H1 (cell line): ENCODE measurements around the gene FAM241A. TPM values are rescaled to one million over a fixed set of nuclear protein-coding genes. Genes with fewer than 3 reads are reported as not detected.
"Not testable (repeated sequence)": the region's sequence is repeated elsewhere in the genome, so short reads cannot be mapped to it uniquely, and the experiment has no call there.

Experiments used
- CTCF ChIA-PET: fragments of 300-600 bp; sonication (Branson Sonifier 250); formaldehyde crosslinking; loops from one replicate; lab custom pipeline; 2021; ENCODE audit not compliant: partially characterized antibody; lab: Charles Lee
- POLR2A ChIA-PET: fragments of 300-600 bp; sonication (Branson Sonifier 250); formaldehyde crosslinking; loops from one replicate; lab custom pipeline; 2021; ENCODE audit warnings: inconsistent platforms; ENCODE audit not compliant: partially characterized antibody; lab: Charles Lee
- DNase-seq, 2 experiments: peaks; one replicate each; pipeline versions ENCODE4 v3.0.0 to v3.0.0-alpha.2; 2010 to 2022; ENCODE audit warnings: low spot score in 2 of 2, low read depth in 1 of 2, mixed read lengths in 1 of 2
- FAIRE-seq: peaks from 2 replicates; lab custom pipeline; 2011; peaks lifted over from hg19 to GRCh38; lab: Jason Lieb, UNC
- H2AFZ ChIP-seq: 2 replicates; pipeline ENCODE4 v1.8.1; 2012; ENCODE audit warnings: low read length, inconsistent platforms
- H2AK5ac ChIP-seq: 2 replicates; pipeline ENCODE4 v1.6.1; 2013; ENCODE audit warnings: low read depth, low read length
- H2BK120ac ChIP-seq: replicated peaks from 2 replicates; pipeline ENCODE3; 2013; ENCODE audit warnings: low read depth, low read length, inconsistent platforms
- H2BK12ac ChIP-seq: 2 replicates; pipeline ENCODE4 v1.6.1; 2013; ENCODE audit warnings: low read depth, low read length
- H2BK15ac ChIP-seq: 2 replicates; pipeline ENCODE4 v1.6.1; 2013; ENCODE audit warnings: low read length
- H2BK20ac ChIP-seq: 2 replicates; pipeline ENCODE4 v1.6.1; 2013; ENCODE audit warnings: low read length
- H2BK5ac ChIP-seq: 2 replicates; pipeline ENCODE4 v1.6.1; 2013; ENCODE audit warnings: low read depth, low read length
- H3K14ac ChIP-seq: 2 replicates; pipeline ENCODE4 v1.6.1; 2013; ENCODE audit warnings: inconsistent platforms; ENCODE audit not compliant: insufficient read length
- H3K18ac ChIP-seq: 2 replicates; pipeline ENCODE4 v1.6.1; 2013; ENCODE audit warnings: low read length; ENCODE audit errors: extremely low read depth
- H3K23ac ChIP-seq: 2 replicates; pipeline ENCODE4 v1.6.1; 2013; ENCODE audit warnings: inconsistent platforms; ENCODE audit not compliant: insufficient read length
- H3K23me2 ChIP-seq: 2 replicates; pipeline ENCODE4 v1.6.1; 2013; ENCODE audit warnings: low read depth, low read length
- H3K27ac ChIP-seq: 2 replicates; pipeline ENCODE4 v1.6.1; 2011; ENCODE audit warnings: low read depth, low read length, inconsistent platforms
- H3K27me3 ChIP-seq, 4 experiments: replicated peaks in 1 of 4; 1 replicate in 1 of 4; 2 replicates in 3 of 4; pipeline versions ENCODE4 v1.6.1 to v1.8.1; 2011 to 2013; ENCODE audit warnings: low read length in 3 of 4, mild to moderate bottlenecking in 3 of 4, inconsistent platforms in 2 of 4, mixed read lengths in 2 of 4, moderate library complexity in 1 of 4; ENCODE audit not compliant: control insufficient read depth in 3 of 4, insufficient read depth in 3 of 4; ENCODE audit errors: extremely low read depth in 1 of 4
- H3K36me3 ChIP-seq, 4 experiments: 2 replicates each; pipeline versions ENCODE4 v1.6.1 to v1.8.1; 2011 to 2013; ENCODE audit warnings: mild to moderate bottlenecking in 4 of 4, low read length in 3 of 4, moderate library complexity in 2 of 4, control low read depth in 1 of 4, inconsistent platforms in 1 of 4; ENCODE audit not compliant: insufficient read depth in 4 of 4, control insufficient read depth in 2 of 4
- H3K4ac ChIP-seq: replicated peaks from 2 replicates; pipeline ENCODE3; 2013; ENCODE audit warnings: low read length, low read depth, mixed read lengths, inconsistent platforms; ENCODE audit not compliant: insufficient read length
- H3K4me1 ChIP-seq, 4 experiments: replicated peaks in 1 of 4; 1 replicate in 1 of 4; 2 replicates in 3 of 4; pipeline versions ENCODE4 v1.6.1 to v1.8.1; 2011 to 2013; ENCODE audit warnings: low read length in 3 of 4, inconsistent platforms in 2 of 4, mixed read lengths in 1 of 4; ENCODE audit not compliant: insufficient read depth in 4 of 4, control insufficient read depth in 3 of 4
- H3K4me2 ChIP-seq, 2 experiments: 2 replicates each; pipeline versions ENCODE4 v1.6.1 to v1.8.1; 2011 to 2013; ENCODE audit warnings: low read depth in 2 of 2, low read length in 2 of 2, control low read depth in 1 of 2, inconsistent platforms in 1 of 2, mild to moderate bottlenecking in 1 of 2; ENCODE audit not compliant: insufficient read depth in 1 of 2
- H3K4me3 ChIP-seq, 4 experiments: fragments of 200-600, 300-600 bp in 1 of 4; sonication (generic), shearing (Covaris generic), sonication (Bioruptor Twin) in 1 of 4; 2 replicates each; pipeline versions ENCODE4 v1.5.1 to v1.8.1; 2011 to 2016; ENCODE audit warnings: low read length in 4 of 4, low read depth in 3 of 4, control low read depth in 2 of 4, inconsistent platforms in 2 of 4, mild to moderate bottlenecking in 2 of 4, mixed read lengths in 1 of 4, moderate library complexity in 1 of 4; ENCODE audit not compliant: insufficient read depth in 2 of 4; ENCODE audit errors: extremely low read depth in 1 of 4
- H3K56ac ChIP-seq: replicated peaks from 2 replicates; pipeline ENCODE3; 2013; ENCODE audit warnings: low read depth, mild to moderate bottlenecking, mixed read lengths, low read length, inconsistent platforms; ENCODE audit not compliant: insufficient read length
- H3K79me1 ChIP-seq: 2 replicates; pipeline ENCODE4 v1.6.1; 2013; ENCODE audit warnings: low read depth, low read length, control low read depth
- H3K79me2 ChIP-seq, 2 experiments: 2 replicates each; pipeline versions ENCODE4 v1.6.1 to v1.8.1; 2012 to 2013; ENCODE audit warnings: low read length in 2 of 2, mild to moderate bottlenecking in 2 of 2, inconsistent platforms in 1 of 2; ENCODE audit not compliant: insufficient read depth in 2 of 2, control insufficient read depth in 1 of 2
- H3K9ac ChIP-seq, 4 experiments: replicated peaks in 1 of 4; 1 replicate in 1 of 4; 2 replicates in 3 of 4; pipeline versions ENCODE4 v1.6.1 to v1.8.1; 2011 to 2013; ENCODE audit warnings: low read depth in 3 of 4, low read length in 3 of 4, control low read depth in 2 of 4, mild to moderate bottlenecking in 2 of 4, moderate library complexity in 2 of 4, inconsistent platforms in 1 of 4; ENCODE audit errors: extremely low read depth in 1 of 4
- H3K9me3 ChIP-seq, 2 experiments: 2 replicates each; pipeline versions ENCODE4 v1.6.1 to v1.8.1; 2012 to 2013; ENCODE audit warnings: mild to moderate bottlenecking in 2 of 2, moderate library complexity in 2 of 2, control low read depth in 1 of 2, inconsistent platforms in 1 of 2, low read depth in 1 of 2, low read length in 1 of 2, mixed read lengths in 1 of 2; ENCODE audit not compliant: insufficient read depth in 2 of 2
- H4K20me1 ChIP-seq, 2 experiments: replicated peaks in 1 of 2; 2 replicates each; pipeline versions ENCODE3 to v1.8.1; 2011 to 2013; ENCODE audit warnings: inconsistent platforms in 2 of 2, low read length in 2 of 2, mild to moderate bottlenecking in 1 of 2; ENCODE audit not compliant: insufficient read depth in 2 of 2, control insufficient read depth in 1 of 2
- H4K5ac ChIP-seq: 2 replicates; pipeline ENCODE4 v1.6.1; 2013; ENCODE audit warnings: low read length, low read depth, mixed read lengths, inconsistent platforms; ENCODE audit not compliant: insufficient read length
- H4K8ac ChIP-seq: 2 replicates; pipeline ENCODE4 v1.8.0; 2013; ENCODE audit warnings: mild to moderate bottlenecking, moderate library complexity, low read length, inconsistent platforms; ENCODE audit not compliant: insufficient read depth; ENCODE audit errors: extremely low read depth
- H4K91ac ChIP-seq: replicated peaks from 2 replicates; pipeline ENCODE3; 2013; ENCODE audit warnings: low read length, mixed read lengths, inconsistent platforms; ENCODE audit not compliant: insufficient read length
- WGBS, 2 experiments: shearing (Covaris generic) in 1 of 2; methylation state at CpG; one replicate each; pipeline versions ENCODE4 v1.1.6 to v1.1.7; 2013 to 2015; ENCODE audit warnings: low lambda C conversion rate in 2 of 2, mixed read lengths in 2 of 2, inconsistent platforms in 1 of 2, low coverage in 1 of 2, missing lambda C conversion rate in 1 of 2; ENCODE audit not compliant: insufficient replicate concordance in 2 of 2, insufficient coverage in 1 of 2, insufficient read length in 1 of 2; ENCODE audit errors: extremely low coverage in 1 of 2, missing lambda C conversion rate in 1 of 2; 5-methylcytosine and 5-hydroxymethylcytosine counted together
- polyA plus RNA-seq, 7 experiments: library from polyadenylated mRNA; depleted of rRNA in 3 of 7; stranded (reverse) in 5 of 7; unstranded in 2 of 7; fragments of >200 nt in 5 of 7; fragments of 200-250 nt in 2 of 7; gene quantifications; 1 replicate in 5 of 7; 2 replicates in 1 of 7; 4 replicates in 1 of 7; pipeline versions ENCODE4 v1.2.1 to v1.2.3, GENCODE V29; 2011 to 2013; ENCODE audit warnings: missing spikeins in 2 of 7, mixed read lengths in 2 of 7
- total RNA-seq: library from RNA; stranded (reverse); fragmentation: NEBNext Ultra II Directional; extraction: Animal tissue kit (Norgen Biotek cat#: 25700); gene quantifications from 2 replicates; pipeline ENCODE4 v1.2.1, GENCODE V29; 2021

The FAM241A gene
- total and polyA plus RNA-seq, 2 of the 8 experiments (the other 6 are each of a cell fraction or from before 2014, with no cell fraction given): 0.20 to 0.73 TPM

DNA sequence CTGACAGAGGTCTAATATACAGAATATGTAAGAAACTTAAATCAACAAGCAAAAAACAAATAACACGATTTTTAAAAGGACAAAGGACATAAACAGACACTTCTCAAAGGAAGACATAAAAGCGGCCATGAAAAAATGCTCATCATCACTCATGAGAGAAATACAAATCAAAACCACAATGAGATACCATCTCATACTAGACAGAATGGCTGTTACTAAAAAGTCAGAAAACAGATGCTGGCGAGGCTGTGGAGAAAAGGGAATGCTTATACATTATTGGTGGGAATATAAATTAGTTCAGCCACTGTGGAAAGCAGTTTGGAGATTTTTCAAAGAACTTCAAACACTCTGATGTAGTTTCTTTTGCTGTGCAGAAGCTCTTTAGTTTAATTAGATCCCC lies 33.5 kb downstream of the FAM241A start:
- H3K56ac ChIP-seq, H2AFZ ChIP-seq, H3K23ac ChIP-seq, H3K79me2 ChIP-seq, H3K23me2 ChIP-seq, H3K14ac ChIP-seq, H2AK5ac ChIP-seq, H2BK120ac ChIP-seq, H3K9me3 ChIP-seq, H3K4ac ChIP-seq, H4K5ac ChIP-seq, H3K27me3 ChIP-seq, H3K79me1 ChIP-seq, H3K18ac ChIP-seq, H3K9ac ChIP-seq, H2BK20ac ChIP-seq, H3K36me3 ChIP-seq, H3K4me3 ChIP-seq, H4K20me1 ChIP-seq, H4K8ac ChIP-seq, H2BK12ac ChIP-seq, H3K27ac ChIP-seq, H4K91ac ChIP-seq, CTCF ChIA-PET, POLR2A ChIA-PET, H3K4me1 ChIP-seq, H2BK15ac ChIP-seq, H2BK5ac ChIP-seq, FAIRE-seq, H3K4me2 ChIP-seq, DNase-seq: not testable (repeated sequence)
- WGBS, 2 experiments: 85% methylated on average over 3 of the region's 3 CpGs; no CpG with 5 or more reads in 1 of the 2 experiments
